ENCODE data around the gene ADPRM. TPM values are rescaled to one million over a fixed set of nuclear protein-coding genes. Genes with fewer than 3 reads are reported as not detected.

ADPRM gene
- total and polyA plus RNA-seq, 2 donors (not counting 3 experiments of a cell fraction or from before 2014, with no cell fraction given): 7.4 to 7.6 TPM

GRCh38 chr17:10649602-10650001 is 47.8 kb upstream of the ADPRM start:
- Histone ChIP-seq H3K4me3 (replicated peaks in 1 of 3; ENCODE audit: insufficient read depth in 1 of 3, low read depth in 1 of 3, low read length in 3 of 3) (no peak overlapping the region), H3K27me3 (ENCODE audit: control insufficient read depth in 2 of 2, insufficient read depth in 2 of 2, low read length in 2 of 2) (no peaks in the 10 kb centered on the region), H4K20me1 (replicated peaks; ENCODE audit: control insufficient read depth, extremely low read depth, insufficient read depth, low read length) (no peaks in the 10 kb centered on the region), H3K36me3 (ENCODE audit: control insufficient read depth in 2 of 2, extremely low read depth in 1 of 2, insufficient read depth in 2 of 2, low read length in 2 of 2) (no peaks in the 10 kb centered on the region), H3K9me3 (replicated peaks; ENCODE audit: control insufficient read depth, insufficient read depth, low read length) (no peaks in the 10 kb centered on the region), H3K4me2 (ENCODE audit: insufficient read depth, low read length) (no peak overlapping the region), H3K79me2 (ENCODE audit: control insufficient read depth, insufficient read depth, low read length) (no peaks in the 10 kb centered on the region), H3K9me1 (replicated peaks; ENCODE audit: control insufficient read depth, extremely low read depth, insufficient read depth, low read length) (no peaks in the 10 kb centered on the region), H2AFZ (ENCODE audit: low read depth, low read length) (no peak overlapping the region), H3K4me1 (ENCODE audit: control insufficient read depth, extremely low read depth, insufficient read depth, low read length) (no peaks in the 10 kb centered on the region), H3K27ac (ENCODE audit: insufficient read depth, low read depth, low read length) (no peak overlapping the region), H3K9ac (replicated peaks; ENCODE audit: extremely low read depth, insufficient read depth, low read length) (no peak overlapping the region)
- dilution Hi-C loops (cut with MboI; ENCODE audit: extremely low pct_ligation_motif_present, low sequenced_read_pairs): no loop called here
- ChIA-PET CTCF (interaction anchor here (0.7 to 0.9 kb wide), 2 partner anchors 31 to 88 kb away, joined by 3 read pairs; no protein-coding TSS in a partner anchor), POLR2A (interaction anchor here (0.9 kb wide), 1 partner anchor 196 kb away, joined by 4 read pairs; no protein-coding TSS in a partner anchor)
- no TSS peak for BruUV-seq (replicated peaks)
- DNase-seq (ENCODE audit: low read depth, low spot score) (no peak), FAIRE-seq (no peak)
- TF ChIP-seq FOS (IDR thresholded peaks at IDR 0.05; ENCODE audit: borderline replicate concordance, insufficient read depth, low read length) (no peak), MYC (IDR thresholded peaks at IDR 0.05; ENCODE audit: low read depth, low read length) (no peak), MAX (IDR thresholded peaks at IDR 0.05; ENCODE audit: insufficient read depth, insufficient read length) (no peak), POLR2AphosphoS5 (IDR thresholded peaks at IDR 0.05; ENCODE audit: insufficient read depth, low read depth, low read length) (no peak), GATA2 (IDR thresholded peaks at IDR 0.05; ENCODE audit: insufficient read depth, insufficient read length, low read depth, low read length) (no peak), JUN (IDR thresholded peaks at IDR 0.05; ENCODE audit: borderline replicate concordance, insufficient read depth, insufficient read length, low read depth) (no peak), POLR2A (IDR thresholded peaks at IDR 0.05; ENCODE audit: low read depth, low read length) (no peak)
- intact Hi-C loops (cut with micrococcal nuclease): loop anchor here (5.0 to 10.0 kb wide), 2 partner anchors 493 to 1335 kb away; no protein-coding TSS in a partner anchor

GRCh38 chr17:10651927-10652326 is 45.5 kb upstream of the ADPRM start:
- H3K4me3 ChIP-seq (replicated peaks in 1 of 3; ENCODE audit: insufficient read depth in 1 of 3, low read depth in 1 of 3, low read length in 3 of 3): no peak overlapping the region
- no peak for FAIRE-seq
- dilution Hi-C loops (cut with MboI; ENCODE audit: extremely low pct_ligation_motif_present, low sequenced_read_pairs): no loop called here

More at GRCh38 chr17:10651927-10652326, 45.5 kb upstream of the ADPRM start:
- POLR2A ChIA-PET: no interaction called here
- Histone ChIP-seq H4K20me1 (replicated peaks; ENCODE audit: control insufficient read depth, extremely low read depth, insufficient read depth, low read length) (no peaks in the 10 kb centered on the region), H3K27me3 (ENCODE audit: control insufficient read depth in 2 of 2, insufficient read depth in 2 of 2, low read length in 2 of 2) (no peaks in the 10 kb centered on the region), H3K4me2 (ENCODE audit: insufficient read depth, low read length) (no peak overlapping the region), H3K27ac (ENCODE audit: insufficient read depth, low read depth, low read length) (no peak overlapping the region), H3K4me1 (ENCODE audit: control insufficient read depth, extremely low read depth, insufficient read depth, low read length) (no peaks in the 10 kb centered on the region), H3K36me3 (ENCODE audit: control insufficient read depth in 2 of 2, extremely low read depth in 1 of 2, insufficient read depth in 2 of 2, low read length in 2 of 2) (no peaks in the 10 kb centered on the region), H2AFZ (ENCODE audit: low read depth, low read length) (no peak overlapping the region), H3K9me1 (replicated peaks; ENCODE audit: control insufficient read depth, extremely low read depth, insufficient read depth, low read length) (no peaks in the 10 kb centered on the region), H3K79me2 (ENCODE audit: control insufficient read depth, insufficient read depth, low read length) (no peaks in the 10 kb centered on the region), H3K9ac (replicated peaks; ENCODE audit: extremely low read depth, insufficient read depth, low read length) (no peak overlapping the region), H3K9me3 (replicated peaks; ENCODE audit: control insufficient read depth, insufficient read depth, low read length) (no peaks in the 10 kb centered on the region)
- no peak for DNase-seq (ENCODE audit: low read depth, low spot score)
- intact Hi-C loops (cut with micrococcal nuclease): no loop called here
- no TSS peak for BruUV-seq (replicated peaks)
- CTCF ChIA-PET: interaction anchor here (0.7 kb wide), 1 partner anchor 122 kb away, joined by 3 read pairs; no protein-coding TSS in a partner anchor
- no peak for TF ChIP-seq POLR2AphosphoS5 (IDR thresholded peaks at IDR 0.05; ENCODE audit: insufficient read depth, low read depth, low read length)
- TF ChIP-seq FOS (IDR thresholded peaks at IDR 0.05; ENCODE audit: borderline replicate concordance, insufficient read depth, low read length): no peak
- no peak for TF ChIP-seq GATA2 (IDR thresholded peaks at IDR 0.05; ENCODE audit: insufficient read depth, insufficient read length, low read depth, low read length)
- TF ChIP-seq EZH2 (IDR thresholded peaks at IDR 0.05; ENCODE audit: borderline replicate concordance, low read depth, low read length, severe bottlenecking): no peak
- TF ChIP-seq CTCF (IDR thresholded peaks at IDR 0.05; ENCODE audit: extremely low read depth in 1 of 2, insufficient read depth in 1 of 2, low read depth in 1 of 2, low read length in 2 of 2): no peak
- no peak for TF ChIP-seq MYC (IDR thresholded peaks at IDR 0.05; ENCODE audit: low read depth, low read length)
- TF ChIP-seq POLR2A (IDR thresholded peaks at IDR 0.05; ENCODE audit: low read depth, low read length): no peak
- no peak for TF ChIP-seq JUN (IDR thresholded peaks at IDR 0.05; ENCODE audit: borderline replicate concordance, insufficient read depth, insufficient read length, low read depth)
- TF ChIP-seq MAX (IDR thresholded peaks at IDR 0.05; ENCODE audit: insufficient read depth, insufficient read length): no peak

Measured in endothelial cell of umbilical vein (primary cell).